Measurements from ENCODE around the gene RGPD8. TPM values are rescaled to one million over a fixed set of nuclear protein-coding genes. Genes with fewer than 3 reads are reported as not detected.
A peak's percentile ranks its signal among the peaks of the same experiment; 100 is the strongest.
"Not testable (repeated sequence)": the region's sequence is repeated elsewhere in the genome, so short reads cannot be mapped to it uniquely, and the experiment has no call there.

Gene RGPD8
- total RNA-seq, 1 experiment from 2014 or later: 8.1 TPM

GRCh38 chr2:112434890-112435715, 1.7 kb upstream of the RGPD8 start:
- H4K20me1 ChIP-seq (ENCODE audit: control insufficient read depth, insufficient read depth, insufficient read length); H3K4me1 Mint-ChIP-seq; H3K9ac ChIP-seq (ENCODE audit: extremely low read depth, insufficient read length, low read length); H3T11ph ChIP-seq (ENCODE audit: low read length); H3K23me2 ChIP-seq (ENCODE audit: insufficient read length, low read depth, low read length, poor library complexity, severe bottlenecking); H2BK15ac ChIP-seq (ENCODE audit: low read depth, low read length); H2BK5ac ChIP-seq (ENCODE audit: insufficient read length, low read length); H3K4me2 ChIP-seq (ENCODE audit: insufficient read depth, insufficient read length, low read length); H3K4me1 ChIP-seq (ENCODE audit: insufficient read depth, low read length); H3K27ac ChIP-seq (ENCODE audit: insufficient read length, low read depth, low read length); H3K14ac ChIP-seq (ENCODE audit: insufficient read depth, low read length); H3K27me3 Mint-ChIP-seq (ENCODE audit: low read depth); H2BK120ac ChIP-seq (ENCODE audit: low read depth, low read length, poor library complexity, severe bottlenecking); H2AFZ ChIP-seq (ENCODE audit: low read length); H3K4me3 Mint-ChIP-seq; H3K27ac Mint-ChIP-seq; H4K91ac ChIP-seq (ENCODE audit: insufficient read length, low read depth, low read length); H3K18ac ChIP-seq (ENCODE audit: insufficient read length, low read depth, low read length); H3K4ac ChIP-seq (ENCODE audit: low read depth, low read length); H4K8ac ChIP-seq (replicated peaks; ENCODE audit: insufficient read length, low read depth, low read length); H2BK12ac ChIP-seq (ENCODE audit: insufficient read length, low read depth, low read length); H2AK5ac ChIP-seq (ENCODE audit: insufficient read length, low read length); H3K9me3 Mint-ChIP-seq; H3K56ac ChIP-seq (ENCODE audit: insufficient read length, low read depth, low read length); H4K5ac ChIP-seq (ENCODE audit: insufficient read length, low read depth, low read length); H3K79me2 ChIP-seq (ENCODE audit: insufficient read depth, low read length); H3K36me3 Mint-ChIP-seq (ENCODE audit: insufficient read depth in 1 of 3, low read depth in 3 of 3); H3K9me3 ChIP-seq (ENCODE audit: control insufficient read depth, low read depth, low read length); H2BK20ac ChIP-seq (ENCODE audit: low read depth, low read length, poor library complexity, severe bottlenecking); H3K79me1 ChIP-seq (ENCODE audit: insufficient read depth, low read depth, low read length, poor library complexity, severe bottlenecking); H3K23ac ChIP-seq (ENCODE audit: insufficient read length, low read depth, low read length); H3K27me3 ChIP-seq (ENCODE audit: insufficient read depth, low read length): not testable (repeated sequence)
- DNase-seq: peak; percentile 31
- no CpG with 5 or more reads among the region's 33 CpGs for WGBS (ENCODE audit: extremely low coverage, insufficient read length, low lambda C conversion rate)

Measured in H9 (cell line).